ENCODE measurements around the gene NECTIN1.
A peak's percentile ranks its signal among the peaks of the same experiment; 100 is the strongest.

NECTIN1 gene

GRCh38 chr11:119663279-119663678 lies 65.7 kb downstream of the NECTIN1 start:
- Histone ChIP-seq H3K4me3 (replicated peaks; ENCODE audit: insufficient read depth, low read length) (no peak overlapping the region), H3K27ac (replicated peaks) (no peak overlapping the region), H3K27me3 (ENCODE audit: insufficient read depth, poor library complexity, severe bottlenecking) (no peaks in the 10 kb centered on the region)
- no peak for DNase-seq (ENCODE audit: low read depth in 1 of 2, low spot score in 1 of 2)
- TF ChIP-seq CTCF (IDR thresholded peaks at IDR 0.05; ENCODE audit: insufficient read depth, low read length) = no peak
- TF ChIP-seq REST (IDR thresholded peaks at IDR 0.05; ENCODE audit: insufficient replicate concordance, low read depth) = no peak
- TF ChIP-seq GABPA (IDR thresholded peaks at IDR 0.05; ENCODE audit: low read depth) = no peak
- no peak for TF ChIP-seq SPI1 (IDR thresholded peaks at IDR 0.05; ENCODE audit: borderline replicate concordance, low read depth)
- no peak for TF ChIP-seq POLR2AphosphoS5 (IDR thresholded peaks at IDR 0.05; ENCODE audit: low read depth)

- TF ChIP-seq GABPA (IDR thresholded peaks at IDR 0.05; ENCODE audit: low read depth) (no peak), CTCF (IDR thresholded peaks at IDR 0.05; ENCODE audit: insufficient read depth, low read length) (no peak), REST (IDR thresholded peaks at IDR 0.05; ENCODE audit: insufficient replicate concordance, low read depth) (no peak), POLR2AphosphoS5 (IDR thresholded peaks at IDR 0.05; ENCODE audit: low read depth) (no peak), SPI1 (IDR thresholded peaks at IDR 0.05; ENCODE audit: borderline replicate concordance, low read depth) (no peak)
- Histone ChIP-seq H3K4me3 (replicated peaks; ENCODE audit: insufficient read depth, low read length) (no peak overlapping the region), H3K27ac (replicated peaks) (no peak overlapping the region), H3K27me3 (ENCODE audit: insufficient read depth, poor library complexity, severe bottlenecking) (no peaks in the 10 kb centered on the region)
- DNase-seq (ENCODE audit: low read depth in 1 of 2, low spot score in 1 of 2) = no peak
Measured at GRCh38 chr11:119661226-119661625, 67.8 kb downstream of the NECTIN1 start.

- H3K27ac ChIP-seq (replicated peaks) = no peak overlapping the region
- H3K27me3 ChIP-seq (ENCODE audit: insufficient read depth, poor library complexity, severe bottlenecking) = no peaks in the 10 kb centered on the region
- TF ChIP-seq CTCF (IDR thresholded peaks at IDR 0.05; ENCODE audit: insufficient read depth, low read length) = no peak
- 0 out of 2 replicates have a peak, but pooled peaks have one; percentile 32 for TF ChIP-seq POLR2AphosphoS5 (IDR thresholded peaks at IDR 0.05; ENCODE audit: low read depth)
- H3K4me3 ChIP-seq (replicated peaks; ENCODE audit: insufficient read depth, low read length) = no peak overlapping the region
- DNase-seq (ENCODE audit: low read depth in 1 of 2, low spot score in 1 of 2) = no peak
Measured at GRCh38 chr11:119659971-119660723, 68.9 kb downstream of the NECTIN1 start.
